ENCODE measurements around the gene PLOD2. TPM values are rescaled to one million over a fixed set of nuclear protein-coding genes. Genes with fewer than 3 reads are reported as not detected.

PLOD2 gene
- total RNA-seq: 131 and 158 TPM in 2 replicates

GRCh38 chr3:146160964-146161662, at the start of gene PLOD2:
Gene PLOD2 (minus strand): TSS chr3:146161184. CDS start chr3:146160989, 195 bp downstream.

Other genes with a start within 250 kb of the PLOD2 start
- 76.5 and 99.1 TPM in 2 replicates for gene PLSCR4, start 89.9 kb upstream of the PLOD2 start, total RNA-seq

Data from aortic smooth muscle cell (primary cell).